K562 (cell line): ENCODE measurements around the gene B3GAT3. TPM values are rescaled to one million over a fixed set of nuclear protein-coding genes. Genes with fewer than 3 reads are reported as not detected.

ENCODE experiments used
- CBFA2T2 ChIP-seq: fragments of 450-650 bp; conservative IDR thresholded peaks from 2 replicates; pipeline ENCODE4 v1.6.1; 2017; ENCODE audit warnings: mild to moderate bottlenecking
- COPS2 ChIP-seq: fragments of 450-650 bp; conservative IDR thresholded peaks from 2 replicates; pipeline ENCODE4 v1.6.1; 2016; ENCODE audit warnings: mild to moderate bottlenecking, moderate library complexity
- ETV1 ChIP-seq: fragments of 450-650 bp; conservative IDR thresholded peaks from 2 replicates; pipeline ENCODE4 v1.6.1; 2016; ENCODE audit warnings: missing genetic modification characterization, control low read depth, low read depth, missing compliant biosample characterization
- HDAC6 ChIP-seq: IDR thresholded peaks from 2 replicates; pipeline ENCODE4 v1.6.1; 2012; ENCODE audit warnings: low read depth, mild to moderate bottlenecking, control low read depth, inconsistent platforms, low read length, moderate library complexity
- HDGF ChIP-seq: fragments of 450-650 bp; IDR thresholded peaks from 2 replicates; pipeline ENCODE4 v1.6.1; 2016
- MAFK ChIP-seq: IDR thresholded peaks from 2 replicates; pipeline ENCODE4 v1.6.1; 2011; ENCODE audit warnings: low read length, improper control_type of control experiment
- MCM2 ChIP-seq: fragments of 450-650 bp; IDR thresholded peaks from 2 replicates; pipeline ENCODE4 v1.6.1; 2017; ENCODE audit warnings: low read depth, mild to moderate bottlenecking
- NCOR1 ChIP-seq: fragments of 450-650 bp; IDR thresholded peaks from 2 replicates; pipeline ENCODE4 v1.6.1; 2016; ENCODE audit warnings: mild to moderate bottlenecking, moderate library complexity
- NONO ChIP-seq, 2 experiments: fragments of 200-400 bp in 1 of 2; fragments of 450-650 bp in 1 of 2; formaldehyde crosslinking in 1 of 2; IDR thresholded peaks; 2 replicates each; pipeline ENCODE4 v1.6.1; 2017; ENCODE audit warnings: low read depth in 2 of 2, mild to moderate bottlenecking in 2 of 2, moderate library complexity in 2 of 2, low read length in 1 of 2
- POLR2A ChIP-seq: fragments of 450-650 bp; conservative IDR thresholded peaks from 2 replicates; pipeline ENCODE4 v1.6.1; 2016
- PTRF ChIP-seq: fragments of 450-650 bp; IDR thresholded peaks from 2 replicates; pipeline ENCODE4 v1.6.1; 2016; ENCODE audit warnings: mild to moderate bottlenecking, missing genetic modification characterization, missing compliant biosample characterization
- RFX5 ChIP-seq: IDR thresholded peaks from 2 replicates; pipeline ENCODE4 v1.6.1; 2011; ENCODE audit warnings: low read depth, mild to moderate bottlenecking, improper control_type of control experiment, low read length
- SMAD2 ChIP-seq: fragments of 150-350 bp; IDR thresholded peaks from 2 replicates; pipeline ENCODE4 v1.6.1; 2014; ENCODE audit warnings: low read depth, mild to moderate bottlenecking, low read length
- ZC3H4 ChIP-seq: sonication (generic); formaldehyde crosslinking; IDR thresholded peaks from 2 replicates; pipeline ENCODE4 v1.9.0; 2021; ENCODE audit warnings: missing genetic modification reagents, borderline replicate concordance
- ZC3H8 ChIP-seq: fragments of 450-650 bp; IDR thresholded peaks from 2 replicates; pipeline ENCODE4 v1.6.1; 2017
- ZFP1 ChIP-seq: fragments of 450-650 bp; formaldehyde crosslinking; IDR thresholded peaks from 2 replicates; pipeline ENCODE4 v1.4.0; 2020; ENCODE audit warnings: mild to moderate bottlenecking, mixed read lengths
- ZNF174 ChIP-seq: fragments of 250-450 bp; sonication (Bioruptor Pico); IDR thresholded peaks from 2 replicates; pipeline ENCODE4 v1.4.0; 2020; ENCODE audit warnings: mild to moderate bottlenecking
- ZNF217 ChIP-seq: sonication (generic); formaldehyde crosslinking; IDR thresholded peaks from 2 replicates; pipeline ENCODE4 v1.8.0; 2022; ENCODE audit warnings: mild to moderate bottlenecking, missing genetic modification reagents
- ZNF717 ChIP-seq: fragments of 250-450 bp; sonication (Bioruptor Pico); IDR thresholded peaks from 2 replicates; pipeline ENCODE4 v1.5.0; 2021
- ZNF778 ChIP-seq: fragments of 450-650 bp; formaldehyde crosslinking; IDR thresholded peaks from 2 replicates; pipeline ENCODE4 v1.4.0; 2020; ENCODE audit warnings: mild to moderate bottlenecking, moderate library complexity
- ZNF780A ChIP-seq: fragments of 250-450 bp; sonication (Bioruptor Pico); IDR thresholded peaks from 2 replicates; pipeline ENCODE4 v1.5.0; 2021; ENCODE audit warnings: mild to moderate bottlenecking
- polyA plus RNA-seq, 8 experiments: library from polyadenylated mRNA; depleted of rRNA in 4 of 8; stranded (reverse) in 5 of 8; unstranded in 3 of 8; fragments of >200 nt; fragmentation: Nextera tagmentation in 2 of 8; fragmentation: Illumina TruSeq in 1 of 8; extraction: Ambion mirVana in 2 of 8; extraction: Trizol in 1 of 8; gene quantifications; 2 replicates each; pipeline versions ENCODE4 v1.2.1 to v1.2.3, GENCODE V29; 2011 to 2014; ENCODE audit warnings: inconsistent platforms in 1 of 8, missing spikeins in 1 of 8
- total RNA-seq, 7 experiments: library from RNA; depleted of rRNA in 6 of 7; stranded (reverse); fragments of >200 nt in 6 of 7; fragmentation: Illumina TruSeq in 2 of 7; extraction: Trizol in 2 of 7; gene quantifications; 2 replicates each; pipeline versions ENCODE4 v1.2.1 to v1.2.3, GENCODE V29; 2011 to 2021; ENCODE audit warnings: low replicate concordance in 1 of 7
- TF ChIP-seq, protein P1 (sequence below): fragments of 200-400 bp; formaldehyde crosslinking; IDR thresholded peaks from 2 replicates; pipeline ENCODE4 v1.6.1; 2017; ENCODE audit warnings: mild to moderate bottlenecking, low read depth, low read length, moderate library complexity
- TF ChIP-seq, protein P2 (sequence below): IDR thresholded peaks from 2 replicates; pipeline ENCODE4 v1.6.1; 2016; ENCODE audit warnings: missing genetic modification characterization, missing compliant biosample characterization
- TF ChIP-seq, protein P3 (sequence below): fragments of 250-450 bp; sonication (Bioruptor Pico); IDR thresholded peaks from 2 replicates; pipeline ENCODE4 v1.5.0; 2021; ENCODE audit warnings: mild to moderate bottlenecking, moderate library complexity

B3GAT3 gene
- total and polyA plus RNA-seq, 9 of the 15 experiments (the other 6 are each of a cell fraction or from before 2014, with no cell fraction given) = 0.30 to 64.0 (median 21.4) TPM

DNA sequence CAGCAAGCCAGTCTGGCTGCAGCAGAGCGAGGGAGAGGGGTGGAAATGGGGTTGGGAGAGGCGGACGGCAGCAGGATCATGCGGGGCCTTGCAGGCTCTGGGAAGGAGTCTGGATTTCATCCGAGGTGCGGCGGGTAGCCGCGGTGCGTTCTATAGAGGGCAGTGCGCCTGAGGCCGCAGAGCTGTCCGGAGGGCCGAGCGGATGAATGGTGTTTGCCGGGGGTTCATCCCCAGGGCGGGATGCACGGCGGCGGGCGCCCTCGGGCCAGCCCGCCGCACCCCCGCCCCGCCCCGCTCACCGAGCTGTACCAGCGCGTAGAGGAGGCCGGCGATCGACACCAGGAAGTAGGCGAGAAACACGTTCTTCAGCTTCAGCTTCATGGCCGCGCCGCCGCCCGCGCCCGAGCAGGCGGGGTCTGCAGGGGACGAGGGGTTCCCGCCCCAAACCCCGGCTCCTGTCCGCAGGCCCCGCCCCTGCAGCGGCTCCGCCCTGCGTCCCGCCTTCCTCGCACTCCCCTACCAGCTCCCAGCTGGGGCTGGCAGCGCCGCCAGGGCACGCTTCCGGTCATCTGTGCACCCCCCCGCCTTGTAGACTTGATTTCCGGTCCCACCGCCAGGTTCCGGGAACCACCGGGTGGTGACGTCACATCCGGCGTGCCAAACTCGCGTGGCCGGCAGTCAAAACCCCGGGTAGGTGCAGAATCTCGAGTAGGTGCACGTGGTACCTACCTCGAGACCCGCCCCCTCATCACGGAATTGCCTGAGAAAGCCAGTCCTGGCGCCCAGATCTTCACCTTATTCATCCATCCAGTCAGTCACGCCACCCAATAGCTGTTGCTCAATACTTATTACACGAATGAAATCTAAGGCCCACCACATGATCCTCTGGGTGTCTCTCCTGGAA is at the start of gene B3GAT3 (continued):
- TF ChIP-seq, protein P1, sequence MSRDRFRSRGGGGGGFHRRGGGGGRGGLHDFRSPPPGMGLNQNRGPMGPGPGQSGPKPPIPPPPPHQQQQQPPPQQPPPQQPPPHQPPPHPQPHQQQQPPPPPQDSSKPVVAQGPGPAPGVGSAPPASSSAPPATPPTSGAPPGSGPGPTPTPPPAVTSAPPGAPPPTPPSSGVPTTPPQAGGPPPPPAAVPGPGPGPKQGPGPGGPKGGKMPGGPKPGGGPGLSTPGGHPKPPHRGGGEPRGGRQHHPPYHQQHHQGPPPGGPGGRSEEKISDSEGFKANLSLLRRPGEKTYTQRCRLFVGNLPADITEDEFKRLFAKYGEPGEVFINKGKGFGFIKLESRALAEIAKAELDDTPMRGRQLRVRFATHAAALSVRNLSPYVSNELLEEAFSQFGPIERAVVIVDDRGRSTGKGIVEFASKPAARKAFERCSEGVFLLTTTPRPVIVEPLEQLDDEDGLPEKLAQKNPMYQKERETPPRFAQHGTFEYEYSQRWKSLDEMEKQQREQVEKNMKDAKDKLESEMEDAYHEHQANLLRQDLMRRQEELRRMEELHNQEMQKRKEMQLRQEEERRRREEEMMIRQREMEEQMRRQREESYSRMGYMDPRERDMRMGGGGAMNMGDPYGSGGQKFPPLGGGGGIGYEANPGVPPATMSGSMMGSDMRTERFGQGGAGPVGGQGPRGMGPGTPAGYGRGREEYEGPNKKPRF = no peak
- no peak for TF ChIP-seq ZNF780A (CRISPR knock-in tag)
- TF ChIP-seq CBFA2T2 = peak; percentile 42
- no peak for TF ChIP-seq NONO (IDR thresholded peaks at IDR 0.05; ENCODE audit: low read depth in 2 of 2, low read length in 1 of 2)
- no peak for TF ChIP-seq COPS2
- no peak for TF ChIP-seq ZNF717
- no peak for TF ChIP-seq PTRF (tag)
- no peak for TF ChIP-seq SMAD2
- no peak for TF ChIP-seq ZNF174 (CRISPR knock-in tag)
- TF ChIP-seq HDAC6 = no peak
- TF ChIP-seq ZNF778 (CRISPR knock-in tag) = no peak
- no peak for TF ChIP-seq HDGF
- no peak for TF ChIP-seq ZC3H8
- TF ChIP-seq, protein P2, sequence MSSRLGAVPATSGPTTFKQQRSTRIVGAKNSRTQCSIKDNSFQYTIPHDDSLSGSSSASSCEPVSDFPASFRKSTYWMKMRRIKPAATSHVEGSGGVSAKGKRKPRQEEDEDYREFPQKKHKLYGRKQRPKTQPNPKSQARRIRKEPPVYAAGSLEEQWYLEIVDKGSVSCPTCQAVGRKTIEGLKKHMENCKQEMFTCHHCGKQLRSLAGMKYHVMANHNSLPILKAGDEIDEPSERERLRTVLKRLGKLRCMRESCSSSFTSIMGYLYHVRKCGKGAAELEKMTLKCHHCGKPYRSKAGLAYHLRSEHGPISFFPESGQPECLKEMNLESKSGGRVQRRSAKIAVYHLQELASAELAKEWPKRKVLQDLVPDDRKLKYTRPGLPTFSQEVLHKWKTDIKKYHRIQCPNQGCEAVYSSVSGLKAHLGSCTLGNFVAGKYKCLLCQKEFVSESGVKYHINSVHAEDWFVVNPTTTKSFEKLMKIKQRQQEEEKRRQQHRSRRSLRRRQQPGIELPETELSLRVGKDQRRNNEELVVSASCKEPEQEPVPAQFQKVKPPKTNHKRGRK (tag) = no peak
- TF ChIP-seq, protein P3, sequence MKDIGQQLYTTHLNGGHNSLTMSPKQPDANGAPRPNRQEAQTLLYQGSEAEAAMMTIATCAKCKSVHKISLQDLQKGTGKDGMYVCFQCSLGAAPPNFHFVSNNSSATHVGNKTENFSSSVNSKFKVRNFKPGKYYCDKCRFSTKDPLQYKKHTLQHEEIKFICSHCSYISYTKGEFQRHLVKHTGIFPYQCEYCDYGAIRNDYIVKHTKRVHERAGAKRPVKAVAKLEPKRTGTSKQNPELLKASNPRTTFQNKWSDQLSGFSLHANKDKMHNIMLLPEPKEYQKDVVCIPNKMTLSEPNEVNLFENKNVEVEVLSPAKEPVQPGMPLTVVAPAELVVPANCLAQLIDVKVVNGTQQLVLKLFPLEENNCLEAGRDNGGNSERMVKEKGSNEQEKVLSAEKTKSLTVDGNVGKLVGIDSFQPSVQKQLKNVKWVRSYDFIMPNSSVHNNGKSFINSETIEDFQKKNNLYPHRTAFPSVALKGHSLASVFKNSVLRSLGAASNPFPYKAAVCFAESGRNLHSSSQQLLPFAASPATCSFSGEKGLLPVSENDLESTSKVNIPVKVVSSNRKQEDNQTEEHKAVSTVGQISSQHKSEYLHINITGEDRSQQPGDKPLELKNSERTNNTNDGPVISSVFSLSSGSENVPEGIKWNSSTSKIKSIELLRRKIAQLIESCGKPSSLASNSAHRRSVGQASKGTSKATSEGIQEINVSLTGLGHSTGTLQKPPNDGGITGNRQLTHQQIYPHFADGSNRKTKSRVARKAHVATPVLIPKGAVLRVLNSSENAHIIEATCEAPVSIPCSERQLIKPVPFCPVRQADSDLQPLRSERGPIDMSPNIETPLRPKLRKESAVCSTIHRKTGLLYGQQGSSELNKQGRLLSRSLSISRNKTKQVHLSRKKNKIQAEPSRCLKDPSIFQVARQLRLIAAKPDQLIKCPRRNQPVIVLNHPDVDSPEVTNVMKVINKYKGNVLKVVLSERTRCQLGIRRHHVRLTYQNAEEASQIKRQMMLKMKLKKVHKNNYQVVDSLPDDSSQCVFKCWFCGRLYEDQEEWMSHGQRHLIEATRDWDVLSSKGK (CRISPR knock-in tag) = no peak
- TF ChIP-seq ZNF217 (CRISPR knock-in tag) = no peak
- TF ChIP-seq NCOR1 = no peak
- TF ChIP-seq ZC3H4 (CRISPR knock-in tag) = no peak
- no peak for TF ChIP-seq MCM2
- TF ChIP-seq POLR2A = peak; percentile 79
- no peak for TF ChIP-seq RFX5
- no peak for TF ChIP-seq ZFP1 (CRISPR knock-in tag)
- TF ChIP-seq MAFK = no peak
- TF ChIP-seq ETV1 (tag) = peak; percentile 99
